ENCODE data around the gene ITPR1.

GRCh38 chr3:4678320-4678719 lies 185.2 kb downstream of the ITPR1 start:
- TF ChIP-seq CTCF (IDR thresholded peaks at IDR 0.05) (no peak), POLR2A (IDR thresholded peaks at IDR 0.05) (no peak)

All from esophagus squamous epithelium (tissue), 4 donors.